ENCODE results near the gene LIMK2. TPM values are rescaled to one million over a fixed set of nuclear protein-coding genes. Genes with fewer than 3 reads are reported as not detected.

Gene LIMK2
- total and polyA plus RNA-seq, 9 of the 15 experiments (the other 6 are each of a cell fraction or from before 2014, with no cell fraction given), result 1.1 to 14.5 (median 8.5) TPM

DNA sequence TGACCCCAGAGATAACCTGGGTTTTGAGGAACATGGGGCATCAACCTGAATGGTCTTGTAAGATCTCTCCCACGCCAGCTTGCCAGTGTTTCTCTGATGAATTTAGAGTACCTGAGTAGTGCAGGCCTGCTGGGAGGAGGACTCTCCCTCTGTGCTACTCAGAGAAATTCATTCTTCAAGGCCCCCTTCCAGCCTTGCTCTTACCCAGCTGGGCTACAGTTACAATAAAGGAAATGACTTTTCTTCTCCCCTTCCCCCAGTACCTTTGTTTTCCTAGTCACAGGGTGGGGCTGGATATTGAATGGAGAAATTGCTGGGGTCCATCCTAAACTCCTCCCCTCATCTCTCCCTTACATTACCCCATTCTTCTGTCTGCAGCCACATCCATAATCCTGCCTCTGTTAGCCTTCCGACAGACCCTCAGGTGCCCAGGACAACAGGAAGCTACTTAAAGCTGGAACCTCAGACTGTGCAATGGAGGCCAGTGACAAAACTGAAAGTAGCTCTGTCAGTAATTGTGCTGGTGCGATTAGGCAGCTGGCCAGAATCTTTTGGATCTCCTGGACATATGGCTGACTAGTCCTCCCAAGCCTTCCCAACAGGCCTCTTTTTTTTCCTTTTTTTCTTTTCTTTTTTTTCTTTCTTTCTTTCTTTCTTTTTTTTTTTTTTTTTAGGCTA lies 17.4 kb downstream of the LIMK2 start (continued):
- TF ChIP-seq, protein P1, sequence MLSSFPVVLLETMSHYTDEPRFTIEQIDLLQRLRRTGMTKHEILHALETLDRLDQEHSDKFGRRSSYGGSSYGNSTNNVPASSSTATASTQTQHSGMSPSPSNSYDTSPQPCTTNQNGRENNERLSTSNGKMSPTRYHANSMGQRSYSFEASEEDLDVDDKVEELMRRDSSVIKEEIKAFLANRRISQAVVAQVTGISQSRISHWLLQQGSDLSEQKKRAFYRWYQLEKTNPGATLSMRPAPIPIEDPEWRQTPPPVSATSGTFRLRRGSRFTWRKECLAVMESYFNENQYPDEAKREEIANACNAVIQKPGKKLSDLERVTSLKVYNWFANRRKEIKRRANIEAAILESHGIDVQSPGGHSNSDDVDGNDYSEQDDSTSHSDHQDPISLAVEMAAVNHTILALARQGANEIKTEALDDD (IDR thresholded peaks at IDR 0.05), result peak; percentile 75
- TF ChIP-seq, protein P2, sequence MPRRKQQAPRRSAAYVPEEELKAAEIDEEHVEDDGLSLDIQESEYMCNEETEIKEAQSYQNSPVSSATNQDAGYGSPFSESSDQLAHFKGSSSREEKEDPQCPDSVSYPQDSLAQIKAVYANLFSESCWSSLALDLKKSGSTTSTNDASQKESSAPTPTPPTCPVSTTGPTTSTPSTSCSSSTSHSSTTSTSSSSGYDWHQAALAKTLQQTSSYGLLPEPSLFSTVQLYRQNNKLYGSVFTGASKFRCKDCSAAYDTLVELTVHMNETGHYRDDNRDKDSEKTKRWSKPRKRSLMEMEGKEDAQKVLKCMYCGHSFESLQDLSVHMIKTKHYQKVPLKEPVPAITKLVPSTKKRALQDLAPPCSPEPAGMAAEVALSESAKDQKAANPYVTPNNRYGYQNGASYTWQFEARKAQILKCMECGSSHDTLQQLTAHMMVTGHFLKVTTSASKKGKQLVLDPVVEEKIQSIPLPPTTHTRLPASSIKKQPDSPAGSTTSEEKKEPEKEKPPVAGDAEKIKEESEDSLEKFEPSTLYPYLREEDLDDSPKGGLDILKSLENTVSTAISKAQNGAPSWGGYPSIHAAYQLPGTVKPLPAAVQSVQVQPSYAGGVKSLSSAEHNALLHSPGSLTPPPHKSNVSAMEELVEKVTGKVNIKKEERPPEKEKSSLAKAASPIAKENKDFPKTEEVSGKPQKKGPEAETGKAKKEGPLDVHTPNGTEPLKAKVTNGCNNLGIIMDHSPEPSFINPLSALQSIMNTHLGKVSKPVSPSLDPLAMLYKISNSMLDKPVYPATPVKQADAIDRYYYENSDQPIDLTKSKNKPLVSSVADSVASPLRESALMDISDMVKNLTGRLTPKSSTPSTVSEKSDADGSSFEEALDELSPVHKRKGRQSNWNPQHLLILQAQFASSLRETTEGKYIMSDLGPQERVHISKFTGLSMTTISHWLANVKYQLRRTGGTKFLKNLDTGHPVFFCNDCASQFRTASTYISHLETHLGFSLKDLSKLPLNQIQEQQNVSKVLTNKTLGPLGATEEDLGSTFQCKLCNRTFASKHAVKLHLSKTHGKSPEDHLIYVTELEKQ (CRISPR knock-in tag; IDR thresholded peaks at IDR 0.05), result no peak
- TF ChIP-seq TCF3 (CRISPR knock-in tag; IDR thresholded peaks at IDR 0.05) (no peak), POLR2H (tag; IDR thresholded peaks at IDR 0.05; ENCODE audit: low read depth) (no peak), CREB3 (tag; conservative IDR thresholded peaks at IDR 0.05; ENCODE audit: low read depth) (peak; percentile 61; the same call in 1 of the 2 replicates), STAT5B (CRISPR knock-in tag; IDR thresholded peaks at IDR 0.05) (no peak)

Data from K562 (cell line).